Effector memory CD8-positive, alpha-beta T cell (primary cell): ENCODE measurements around the gene SKOR1.

ENCODE experiments used
- ATAC-seq: fragments of 150-1000 bp; cut with Tn5 transposase; replicated peaks from 2 replicates; pipeline ENCODE4 v1.10.0; 2021; ENCODE audit warnings: mild to moderate bottlenecking, moderate library complexity
- DNase-seq, 3 experiments: peaks; one replicate each; pipeline ENCODE4 v3.0.0; 2021
- H3K27ac Mint-ChIP-seq, 2 donors: one replicate each; pipeline ENCODE4 v1.8.0; 2022; ENCODE audit warnings: mild to moderate bottlenecking in 2 of 2, mixed read lengths in 2 of 2, moderate library complexity in 2 of 2
- H3K27me3 Mint-ChIP-seq, 2 donors: one replicate each; pipeline ENCODE4 v1.8.0; 2022; ENCODE audit warnings: mixed read lengths in 2 of 2
- H3K36me3 Mint-ChIP-seq: one replicate; pipeline ENCODE4 v1.8.0; 2022; ENCODE audit warnings: mild to moderate bottlenecking, moderate library complexity, mixed read lengths; ENCODE audit not compliant: insufficient read depth
- H3K4me1 Mint-ChIP-seq, 2 donors: one replicate each; pipeline ENCODE4 v1.8.0; 2022; ENCODE audit warnings: low read depth in 2 of 2, mixed read lengths in 2 of 2
- H3K4me3 Mint-ChIP-seq, 2 donors: one replicate each; pipeline ENCODE4 v1.8.0; 2022; ENCODE audit warnings: mild to moderate bottlenecking in 2 of 2, mixed read lengths in 2 of 2, moderate library complexity in 2 of 2
- H3K9me3 Mint-ChIP-seq, 2 donors: one replicate each; pipeline ENCODE4 v1.8.0; 2022; ENCODE audit warnings: mixed read lengths in 2 of 2
- total RNA-seq, 9 experiments: gene quantifications; one replicate each; lab custom pipeline; 2026; lab: John Stamatoyannopoulos, UW

The SKOR1 gene, protein sequence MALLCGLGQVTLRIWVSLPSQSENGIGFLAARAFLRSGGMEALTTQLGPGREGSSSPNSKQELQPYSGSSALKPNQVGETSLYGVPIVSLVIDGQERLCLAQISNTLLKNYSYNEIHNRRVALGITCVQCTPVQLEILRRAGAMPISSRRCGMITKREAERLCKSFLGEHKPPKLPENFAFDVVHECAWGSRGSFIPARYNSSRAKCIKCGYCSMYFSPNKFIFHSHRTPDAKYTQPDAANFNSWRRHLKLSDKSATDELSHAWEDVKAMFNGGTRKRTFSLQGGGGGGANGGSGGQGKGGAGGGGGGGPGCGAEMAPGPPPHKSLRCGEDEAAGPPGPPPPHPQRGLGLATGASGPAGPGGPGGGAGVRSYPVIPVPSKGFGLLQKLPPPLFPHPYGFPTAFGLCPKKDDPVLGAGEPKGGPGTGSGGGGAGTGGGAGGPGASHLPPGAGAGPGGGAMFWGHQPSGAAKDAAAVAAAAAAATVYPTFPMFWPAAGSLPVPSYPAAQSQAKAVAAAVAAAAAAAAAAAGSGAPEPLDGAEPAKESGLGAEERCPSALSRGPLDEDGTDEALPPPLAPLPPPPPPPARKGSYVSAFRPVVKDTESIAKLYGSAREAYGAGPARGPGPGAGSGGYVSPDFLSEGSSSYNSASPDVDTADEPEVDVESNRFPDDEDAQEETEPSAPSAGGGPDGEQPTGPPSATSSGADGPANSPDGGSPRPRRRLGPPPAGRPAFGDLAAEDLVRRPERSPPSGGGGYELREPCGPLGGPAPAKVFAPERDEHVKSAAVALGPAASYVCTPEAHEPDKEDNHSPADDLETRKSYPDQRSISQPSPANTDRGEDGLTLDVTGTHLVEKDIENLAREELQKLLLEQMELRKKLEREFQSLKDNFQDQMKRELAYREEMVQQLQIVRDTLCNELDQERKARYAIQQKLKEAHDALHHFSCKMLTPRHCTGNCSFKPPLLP
- total RNA-seq: 0.26 to 5.4 (median 2.8) reads per million in 9 experiments

DNA sequence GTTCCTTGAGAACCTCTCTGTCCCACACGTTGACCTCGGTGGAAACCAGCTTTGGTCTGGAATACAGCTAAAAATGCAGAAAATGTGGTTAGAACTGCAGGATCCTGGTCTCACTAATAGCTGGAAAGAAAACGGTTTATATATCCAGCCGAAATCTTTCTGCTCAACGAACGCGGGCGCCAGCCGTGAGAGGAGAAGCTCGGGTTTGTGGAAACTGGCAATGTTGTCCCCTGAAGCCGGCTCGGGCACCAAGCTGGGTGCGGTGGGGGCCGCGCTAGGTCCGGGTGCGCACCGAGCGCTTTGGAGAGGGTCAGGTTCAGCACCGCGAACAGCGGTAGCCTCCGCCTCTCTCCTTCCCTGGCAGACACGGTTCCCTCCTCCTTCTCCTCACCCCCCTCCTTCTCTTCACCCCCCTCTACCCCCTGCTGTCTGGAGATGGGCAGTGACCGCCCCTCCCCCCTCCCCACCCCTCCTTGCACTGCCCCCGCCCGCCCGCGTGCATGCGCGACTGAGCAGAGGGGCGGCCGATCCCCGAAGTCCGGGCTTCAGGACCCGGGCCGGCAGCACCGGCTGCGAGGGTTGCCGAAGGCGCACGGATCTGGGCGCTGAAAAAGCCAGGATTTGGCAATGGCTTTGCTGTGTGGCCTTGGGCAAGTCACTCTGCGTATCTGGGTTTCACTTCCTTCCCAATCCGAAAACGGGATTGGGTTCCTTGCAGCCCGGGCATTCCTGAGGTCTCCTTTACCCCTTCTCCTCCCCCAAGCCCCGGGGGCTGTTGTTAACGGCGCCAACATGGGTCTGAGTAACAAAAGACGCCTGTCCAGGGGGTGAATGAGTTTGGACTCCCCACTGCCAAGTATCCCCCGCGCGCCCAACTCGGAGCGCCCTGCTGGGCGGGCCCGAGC, at the start of gene SKOR1:
SKOR1 (plus strand) TSS at position 534 of the 905 bp plus-strand sequence; CDS start at position 628, 94 bp downstream.
- H3K36me3 Mint-ChIP-seq: peaks cover 12% of the 10 kb centered on the region
- peaks cover 33 to 46% of the 10 kb centered on the region in 2 donors for H3K4me1 Mint-ChIP-seq
- DNase-seq: no peak
- ATAC-seq: no peak
- peak within 1 kb of the TSS; percentile 72 to 82 for H3K4me3 Mint-ChIP-seq
- H3K9me3 Mint-ChIP-seq: no peaks in the 10 kb centered on the region
- H3K27ac Mint-ChIP-seq: no peak within 1 kb of the TSS
- H3K27me3 Mint-ChIP-seq: peaks cover 73 to 89% of the 10 kb centered on the region in 2 donors

DNA sequence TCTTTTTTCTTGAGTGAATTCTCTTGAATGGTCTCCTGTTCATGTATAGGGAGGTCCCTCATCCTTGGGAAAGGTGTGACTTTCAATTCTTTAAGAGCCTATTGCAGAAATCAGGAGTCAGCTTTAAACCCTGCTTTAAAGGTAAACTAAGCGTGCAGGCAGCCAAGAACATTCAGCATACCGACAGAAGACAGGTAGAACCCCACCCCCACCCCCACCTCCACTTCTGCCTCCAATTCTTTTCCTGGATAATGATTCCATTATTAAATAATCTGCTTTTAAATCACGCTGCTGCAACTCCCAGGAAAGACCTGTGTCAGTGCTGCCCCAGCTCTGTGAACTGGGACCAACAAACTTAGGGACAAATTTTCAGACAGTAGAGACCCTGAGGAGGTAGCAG, 49.3 kb upstream of the SKOR1 start:
- no peaks in the 10 kb centered on the region for H3K9me3 Mint-ChIP-seq
- no peak overlapping the region for H3K27ac Mint-ChIP-seq
- peaks cover 2% of the 10 kb centered on the region for H3K36me3 Mint-ChIP-seq
- no peak overlapping the region for H3K4me3 Mint-ChIP-seq
- ATAC-seq (no peak), DNase-seq (no peak)
- no peaks in the 10 kb centered on the region for H3K27me3 Mint-ChIP-seq
- no peaks in the 10 kb centered on the region for H3K4me1 Mint-ChIP-seq

DNA sequence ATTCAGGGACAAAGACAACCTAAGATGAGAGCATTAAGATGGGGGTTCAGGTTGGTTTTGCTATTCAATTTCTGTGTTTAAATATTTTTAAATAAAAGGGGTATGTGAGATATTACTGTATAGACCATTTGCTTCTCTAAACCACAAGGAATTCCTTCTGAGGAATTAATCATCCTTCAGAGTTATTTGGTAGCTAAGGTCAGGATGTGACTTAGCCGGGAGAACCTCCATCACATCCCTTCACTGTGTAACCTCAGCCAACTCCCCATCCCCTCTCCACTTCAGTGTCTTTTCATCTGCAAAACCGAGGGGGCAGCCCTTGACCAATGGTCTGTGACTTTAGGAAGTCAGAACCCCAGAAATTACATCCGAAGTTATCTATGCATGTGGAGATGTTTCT, 48.7 kb upstream of the SKOR1 start:
- H3K9me3 Mint-ChIP-seq: no peaks in the 10 kb centered on the region
- no peaks in the 10 kb centered on the region for H3K27me3 Mint-ChIP-seq
- peaks cover 2% of the 10 kb centered on the region for H3K36me3 Mint-ChIP-seq
- ATAC-seq: no peak
- no peak for DNase-seq
- H3K4me1 Mint-ChIP-seq: no peaks in the 10 kb centered on the region
- no peak overlapping the region for H3K27ac Mint-ChIP-seq
- H3K4me3 Mint-ChIP-seq: no peak overlapping the region

DNA sequence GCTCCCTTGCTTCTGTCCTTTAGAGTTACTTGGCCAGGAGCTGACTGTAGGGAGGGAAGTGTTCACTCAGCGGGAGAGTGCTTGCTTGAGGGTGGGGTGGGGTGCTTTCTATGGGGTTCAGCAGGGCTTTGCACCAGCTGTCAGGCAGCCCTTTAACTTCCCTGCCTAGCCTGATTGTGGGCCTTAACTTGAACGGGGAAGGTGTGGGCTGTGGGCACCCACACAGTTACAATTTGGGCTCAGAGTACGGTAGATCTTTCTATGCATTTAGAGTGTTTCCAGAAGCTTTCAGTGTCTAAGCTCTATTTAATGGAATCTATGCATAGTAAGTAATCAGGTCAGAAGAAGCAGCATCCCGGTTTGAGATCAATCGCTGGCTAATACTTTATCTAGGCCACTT, 48.2 kb upstream of the SKOR1 start:
- Mint-ChIP-seq H3K36me3 (peaks cover 2% of the 10 kb centered on the region), H3K9me3 (no peaks in the 10 kb centered on the region), H3K27me3 (no peaks in the 10 kb centered on the region), H3K4me1 (no peaks in the 10 kb centered on the region), H3K27ac (no peak overlapping the region), H3K4me3 (no peak overlapping the region)
- DNase-seq (no peak), ATAC-seq (no peak)

DNA sequence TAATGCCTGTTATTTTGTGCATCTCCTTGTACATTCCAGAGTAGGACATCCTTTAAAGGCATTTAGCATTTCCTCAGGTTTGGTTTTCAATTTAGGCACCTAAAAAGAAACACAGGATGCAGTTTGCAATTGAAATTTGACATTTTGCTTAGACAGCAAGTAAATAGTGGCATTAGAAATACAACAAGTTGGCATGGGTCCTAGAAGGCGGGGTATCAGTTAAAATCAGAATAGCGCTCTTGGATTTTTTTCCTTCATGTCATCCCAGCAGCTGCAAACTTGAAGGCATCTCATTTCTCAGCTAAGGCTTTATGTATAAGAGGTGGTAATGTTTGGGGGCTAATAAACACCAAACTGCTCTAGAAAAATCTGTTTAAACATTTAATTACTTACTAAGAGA, 47.5 kb upstream of the SKOR1 start:
- H3K9me3 Mint-ChIP-seq: no peaks in the 10 kb centered on the region
- H3K36me3 Mint-ChIP-seq: peaks cover 2% of the 10 kb centered on the region
- DNase-seq: no peak
- H3K27ac Mint-ChIP-seq: no peak overlapping the region
- H3K4me1 Mint-ChIP-seq: no peaks in the 10 kb centered on the region
- H3K27me3 Mint-ChIP-seq: no peaks in the 10 kb centered on the region
- no peak overlapping the region for H3K4me3 Mint-ChIP-seq
- no peak for ATAC-seq

DNA sequence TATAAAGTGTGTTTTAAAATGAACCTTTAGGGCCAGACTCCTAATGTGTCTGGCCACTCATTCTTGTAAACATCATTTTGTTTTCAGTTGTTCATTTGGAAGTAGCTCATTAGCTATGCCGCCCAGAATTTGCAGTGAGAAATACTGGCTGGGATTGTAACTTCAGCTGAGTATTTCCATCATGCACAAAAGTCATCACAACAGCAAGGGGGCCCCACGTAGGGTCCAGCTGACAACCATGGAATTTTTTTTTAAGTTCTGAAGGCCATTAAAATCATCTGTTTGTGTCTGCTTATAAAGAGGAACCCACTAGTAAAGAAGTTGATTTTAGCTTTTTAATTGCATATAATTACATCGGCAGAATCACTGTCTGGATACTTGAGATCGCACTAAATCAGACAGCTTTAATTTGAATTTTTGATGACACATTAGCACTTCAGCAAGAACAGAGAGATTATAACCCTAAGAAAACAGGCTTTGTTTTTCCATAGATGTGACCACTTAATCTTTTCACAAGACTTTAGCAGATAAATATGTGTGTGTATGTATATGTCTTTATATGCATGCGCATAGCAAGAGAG, 46.3 kb upstream of the SKOR1 start:
- H3K9me3 Mint-ChIP-seq: no peaks in the 10 kb centered on the region
- no peak overlapping the region for H3K4me3 Mint-ChIP-seq
- no peak for DNase-seq
- H3K27me3 Mint-ChIP-seq: no peaks in the 10 kb centered on the region
- H3K4me1 Mint-ChIP-seq: peaks cover 5 to 9% of the 10 kb centered on the region in 2 donors
- H3K36me3 Mint-ChIP-seq: peaks cover 2% of the 10 kb centered on the region
- H3K27ac Mint-ChIP-seq: no peak overlapping the region
- no peak for ATAC-seq

DNA sequence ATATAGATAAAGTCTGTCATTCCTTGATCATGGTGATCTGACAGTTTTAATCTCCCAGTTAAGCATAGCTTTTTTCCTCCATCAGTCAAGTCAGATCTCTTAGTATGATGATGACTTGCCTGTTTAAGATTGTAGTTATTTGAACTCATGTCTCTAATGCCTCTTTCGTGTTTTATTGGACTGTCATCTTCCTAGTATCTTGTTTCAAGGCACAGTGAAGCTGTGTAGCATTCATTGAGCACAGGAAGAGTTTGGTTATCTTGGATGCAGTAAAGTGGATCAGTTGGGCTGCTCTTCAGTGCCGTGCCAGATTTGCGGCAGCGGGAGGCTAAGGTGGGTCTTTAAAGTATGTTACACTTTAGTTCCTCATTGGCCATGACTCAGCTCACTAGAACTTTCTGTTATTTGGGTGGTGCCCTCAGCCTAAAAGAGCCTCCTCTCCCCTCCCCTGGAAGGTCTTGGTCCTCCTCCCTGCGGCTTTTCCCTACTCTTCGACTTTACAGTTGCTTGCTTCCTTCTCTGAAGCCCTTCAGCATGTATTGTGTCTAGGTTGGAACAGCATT, 45.7 kb upstream of the SKOR1 start:
- Mint-ChIP-seq H3K4me3 (no peak overlapping the region), H3K27ac (no peak overlapping the region), H3K27me3 (no peaks in the 10 kb centered on the region), H3K9me3 (no peaks in the 10 kb centered on the region), H3K4me1 (peaks cover 5 to 15% of the 10 kb centered on the region in 2 donors), H3K36me3 (peaks cover 6% of the 10 kb centered on the region)
- no peak for ATAC-seq
- no peak for DNase-seq

DNA sequence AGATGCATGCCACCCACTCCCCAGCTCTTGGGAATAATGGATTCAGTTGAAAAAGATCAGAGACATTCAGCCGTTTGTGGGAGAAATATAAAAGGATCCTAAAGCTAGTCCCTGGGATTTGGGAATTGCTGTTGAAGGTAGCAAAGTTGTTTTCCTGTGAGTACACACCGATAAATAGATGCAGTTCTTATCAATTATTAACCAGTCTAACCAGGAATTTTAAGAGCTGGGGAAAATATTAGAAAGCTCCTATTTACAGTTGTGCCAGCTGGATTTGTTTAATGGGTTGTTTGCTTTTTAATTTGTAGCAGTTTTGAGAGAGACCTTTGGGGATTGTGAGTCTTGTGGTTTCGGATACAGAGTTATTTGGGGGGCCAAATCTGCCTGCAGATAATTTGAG, 44.2 kb upstream of the SKOR1 start:
- H3K4me3 Mint-ChIP-seq: no peak overlapping the region
- H3K4me1 Mint-ChIP-seq: peaks cover 5 to 29% of the 10 kb centered on the region in 2 donors
- no peak overlapping the region for H3K27ac Mint-ChIP-seq
- DNase-seq (no peak), ATAC-seq (no peak)
- H3K9me3 Mint-ChIP-seq: no peaks in the 10 kb centered on the region
- peaks cover 4% of the 10 kb centered on the region for H3K36me3 Mint-ChIP-seq
- no peaks in the 10 kb centered on the region for H3K27me3 Mint-ChIP-seq

DNA sequence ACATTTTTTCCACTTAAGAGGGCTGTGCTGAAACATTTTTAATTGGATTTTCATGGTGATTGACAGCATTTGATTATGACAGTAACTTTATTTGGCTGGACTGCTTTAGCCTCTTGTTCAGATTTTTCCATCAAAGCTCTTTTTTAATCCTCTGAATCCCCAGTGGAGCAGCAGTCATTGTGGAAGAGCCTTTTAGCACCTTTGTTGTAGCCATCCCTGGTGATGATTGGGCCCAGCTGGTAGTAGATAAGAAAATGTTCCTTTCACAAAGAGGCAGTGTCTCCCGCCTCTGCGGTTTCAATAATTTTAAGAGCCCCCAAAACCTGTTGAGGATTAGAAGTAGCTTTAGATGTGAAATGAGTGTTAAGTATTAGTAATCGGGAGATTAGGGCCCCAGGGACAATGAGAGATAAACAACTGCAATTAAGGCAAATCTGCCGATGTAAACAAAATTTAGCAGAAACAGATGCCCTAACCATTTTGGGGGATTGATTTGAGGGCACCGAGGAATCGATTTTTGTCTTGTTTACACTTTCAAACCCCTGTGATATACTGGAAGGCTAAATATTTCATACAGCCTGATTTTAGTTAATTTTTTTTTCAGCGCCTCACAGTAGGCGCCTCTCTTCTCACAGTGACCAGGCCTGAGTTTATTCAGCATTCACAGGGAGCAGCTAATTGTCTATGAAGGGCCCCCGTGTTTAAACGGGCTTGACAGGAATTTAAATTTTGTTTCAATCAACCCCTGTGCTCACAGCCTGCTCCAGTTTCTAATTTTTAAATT, 43.2 kb upstream of the SKOR1 start:
- Mint-ChIP-seq H3K36me3 (peaks cover 8% of the 10 kb centered on the region), H3K27me3 (no peaks in the 10 kb centered on the region), H3K4me1 (peaks cover 8 to 31% of the 10 kb centered on the region in 2 donors), H3K9me3 (no peaks in the 10 kb centered on the region), H3K27ac (peak overlapping the region in 1 of 2 donors; percentile 67), H3K4me3 (no peak overlapping the region)
- DNase-seq (no peak), ATAC-seq (no peak)

DNA sequence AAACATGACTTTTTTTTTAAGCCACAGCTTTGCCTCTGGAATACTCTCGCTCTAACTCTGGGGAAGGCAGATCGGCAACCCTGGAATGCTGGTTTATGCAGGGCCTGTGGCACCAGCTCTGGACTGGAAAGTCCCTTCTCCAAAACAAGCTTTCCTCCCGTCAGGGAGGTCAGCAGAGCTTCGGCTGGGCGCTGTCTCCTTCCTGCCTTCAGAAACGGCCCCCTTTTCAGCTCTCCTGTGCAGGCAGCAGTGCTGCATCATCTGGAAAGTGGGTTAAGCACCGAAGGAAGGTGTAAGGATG, 42.7 kb upstream of the SKOR1 start:
- H3K9me3 Mint-ChIP-seq: no peaks in the 10 kb centered on the region
- H3K4me1 Mint-ChIP-seq: peaks cover 8 to 31% of the 10 kb centered on the region in 2 donors
- H3K36me3 Mint-ChIP-seq: peaks cover 8% of the 10 kb centered on the region
- peak overlapping the region in 1 of 2 donors; percentile 71 for H3K27ac Mint-ChIP-seq
- no peaks in the 10 kb centered on the region for H3K27me3 Mint-ChIP-seq
- no peak for ATAC-seq
- H3K4me3 Mint-ChIP-seq: no peak overlapping the region
- no peak for DNase-seq

DNA sequence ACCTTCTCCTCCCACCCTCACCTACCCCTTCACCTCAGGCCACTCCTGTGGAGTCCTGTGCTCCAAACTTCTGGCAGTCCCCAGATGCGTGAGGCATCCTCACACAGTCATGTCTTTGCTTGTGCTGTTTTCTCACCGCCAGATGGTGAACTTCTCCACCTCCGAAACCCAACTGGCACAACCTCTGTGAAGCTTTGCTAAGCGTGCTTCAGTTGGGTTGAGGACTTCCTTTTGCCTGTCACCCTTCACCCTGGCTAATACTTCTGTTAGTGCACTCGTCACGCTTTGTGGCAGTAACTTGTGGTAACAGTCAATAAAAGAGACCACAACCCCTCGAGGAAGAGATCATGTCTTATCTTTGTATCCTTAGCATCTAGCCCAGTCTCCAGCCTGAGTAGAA, 42.0 kb upstream of the SKOR1 start:
- H3K9me3 Mint-ChIP-seq: no peaks in the 10 kb centered on the region
- H3K27ac Mint-ChIP-seq: peak overlapping the region; percentile 71 to 86
- no peaks in the 10 kb centered on the region for H3K27me3 Mint-ChIP-seq
- H3K4me1 Mint-ChIP-seq: peaks cover 8 to 31% of the 10 kb centered on the region in 2 donors
- ATAC-seq: peak; percentile 86
- DNase-seq: peak in 1 of 3 experiments; percentile 52
- H3K4me3 Mint-ChIP-seq: peak overlapping the region in 1 of 2 donors; percentile 50
- peaks cover 8% of the 10 kb centered on the region for H3K36me3 Mint-ChIP-seq
